Astrocyte (in vitro differentiated cells and primary cell): Measurements from ENCODE around the gene PTX4. TPM values are rescaled to one million over a fixed set of nuclear protein-coding genes. Genes with fewer than 3 reads are reported as not detected.

Experiments
- DNase-seq: peaks from one replicate; pipeline ENCODE4 v3.0.0-alpha.2; 2010; ENCODE audit warnings: low read depth
- FAIRE-seq: peaks from 2 replicates; lab custom pipeline; 2011; peaks lifted over from hg19 to GRCh38; lab: Jason Lieb, UNC
- H2AFZ ChIP-seq: 2 replicates; pipeline ENCODE4 v1.6.0; 2012; ENCODE audit warnings: low read depth, low read length, inconsistent platforms
- H3K27ac ChIP-seq: 2 replicates; pipeline ENCODE4 v1.5.1; 2011; ENCODE audit warnings: low read depth, low read length, inconsistent platforms
- H3K27me3 ChIP-seq: 2 replicates; pipeline ENCODE4 v1.6.0; 2011; ENCODE audit warnings: low read length, inconsistent platforms; ENCODE audit not compliant: insufficient read depth
- H3K36me3 ChIP-seq: 2 replicates; pipeline ENCODE4 v1.5.1; 2011; ENCODE audit warnings: low read length, inconsistent platforms; ENCODE audit not compliant: insufficient read depth
- H3K4me1 ChIP-seq: 2 replicates; pipeline ENCODE4 v1.5.1; 2011; ENCODE audit warnings: low read length, inconsistent platforms; ENCODE audit not compliant: insufficient read depth
- H3K4me2 ChIP-seq: 2 replicates; pipeline ENCODE4 v1.6.0; 2012; ENCODE audit warnings: low read length, inconsistent platforms
- H3K4me3 ChIP-seq: 2 replicates; pipeline ENCODE4 v1.5.1; 2011; ENCODE audit warnings: low read depth, mild to moderate bottlenecking, low read length, inconsistent platforms; ENCODE audit not compliant: insufficient read depth
- H3K79me2 ChIP-seq: 2 replicates; pipeline ENCODE4 v1.6.0; 2012; ENCODE audit warnings: mild to moderate bottlenecking, low read length, inconsistent platforms; ENCODE audit not compliant: insufficient read depth
- H3K9ac ChIP-seq: 2 replicates; pipeline ENCODE4 v1.6.0; 2012; ENCODE audit warnings: mild to moderate bottlenecking, low read length, inconsistent platforms
- H3K9me3 ChIP-seq: 2 replicates; pipeline ENCODE4 v1.5.1; 2012; ENCODE audit warnings: low read depth, mild to moderate bottlenecking, low read length, inconsistent platforms; ENCODE audit not compliant: insufficient read depth
- H4K20me1 ChIP-seq: 2 replicates; pipeline ENCODE4 v1.6.0; 2012; ENCODE audit warnings: low read length, inconsistent platforms; ENCODE audit not compliant: insufficient read depth
- H3K27ac Mint-ChIP-seq: one replicate; pipeline ENCODE4 v1.8.0; 2021; ENCODE audit warnings: mild to moderate bottlenecking, mixed read lengths; ENCODE audit not compliant: unreplicated experiment
- H3K27me3 Mint-ChIP-seq: one replicate; pipeline ENCODE4 v1.8.0; 2021; ENCODE audit warnings: low read depth, mixed read lengths; ENCODE audit not compliant: unreplicated experiment
- H3K36me3 Mint-ChIP-seq: one replicate; pipeline ENCODE4 v1.8.0; 2021; ENCODE audit warnings: low read depth, mixed read lengths; ENCODE audit not compliant: unreplicated experiment
- H3K4me1 Mint-ChIP-seq: one replicate; pipeline ENCODE4 v1.8.0; 2021; ENCODE audit warnings: low read depth, mixed read lengths; ENCODE audit not compliant: unreplicated experiment
- H3K4me3 Mint-ChIP-seq: one replicate; pipeline ENCODE4 v1.8.0; 2021; ENCODE audit warnings: mild to moderate bottlenecking, moderate library complexity, mixed read lengths; ENCODE audit not compliant: unreplicated experiment
- H3K9me3 Mint-ChIP-seq: one replicate; pipeline ENCODE4 v1.8.0; 2021; ENCODE audit warnings: mild to moderate bottlenecking, mixed read lengths; ENCODE audit not compliant: unreplicated experiment
- EZH2 ChIP-seq: IDR thresholded peaks from 2 replicates; pipeline ENCODE4 v1.6.1; 2012; ENCODE audit warnings: mild to moderate bottlenecking, low read length, inconsistent platforms; ENCODE audit not compliant: insufficient read depth
- total RNA-seq: library from RNA; stranded (reverse); gene quantifications from 2 replicates; pipeline ENCODE4 v1.2.1, GENCODE V29; 2021
- TF ChIP-seq, protein P1 (sequence below): IDR thresholded peaks from 2 replicates; pipeline ENCODE4 v1.5.1; 2011; ENCODE audit warnings: low read depth, mild to moderate bottlenecking, inconsistent platforms, low read length, moderate library complexity; ENCODE audit not compliant: insufficient read depth

Gene PTX4
- total RNA-seq, 1 donor from 2014 or later = not detected

DNA sequence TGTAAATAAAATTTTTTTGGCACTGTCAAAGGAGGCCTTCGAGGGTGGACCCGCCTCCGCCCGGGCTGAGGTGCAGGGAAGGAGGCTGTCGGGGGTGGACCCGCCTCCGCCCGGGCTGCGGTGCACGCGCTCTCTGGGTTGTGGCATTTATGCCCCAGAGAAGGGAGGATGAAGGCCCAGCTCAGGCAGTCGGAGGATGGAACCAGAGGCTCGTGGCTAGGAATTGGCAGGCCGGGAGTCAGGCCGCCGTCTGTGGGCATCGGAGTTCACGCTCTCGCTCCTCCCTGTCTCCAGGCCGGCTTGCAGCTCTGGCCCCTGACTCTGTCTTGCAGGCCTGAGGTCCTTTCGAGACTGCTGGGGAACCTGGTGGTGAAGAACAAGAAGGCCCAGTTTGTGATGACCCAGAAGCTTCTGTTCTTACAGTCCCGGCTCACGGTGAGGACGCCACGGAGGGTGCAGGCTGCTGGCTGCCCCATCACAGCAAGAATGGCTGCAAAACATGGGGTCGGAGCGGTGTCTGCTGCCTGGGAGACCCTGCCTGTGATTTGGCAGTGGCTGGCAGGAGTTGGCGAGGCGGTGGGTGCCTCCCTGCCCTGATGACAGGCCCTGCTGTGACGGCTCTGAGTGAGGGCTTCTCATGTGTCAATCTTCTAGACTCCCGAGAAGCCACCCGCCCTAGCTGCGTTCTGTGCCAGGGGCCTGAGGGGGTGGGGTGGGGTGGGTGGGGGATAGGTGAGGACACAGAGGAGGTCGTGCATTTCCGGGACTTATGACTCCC, 10.3 kb upstream of the PTX4 start:
- H3K9me3 ChIP-seq = no peaks in the 10 kb centered on the region
- no peak for DNase-seq
- H3K27ac Mint-ChIP-seq = no peak overlapping the region
- H3K36me3 ChIP-seq = peaks cover 2% of the 10 kb centered on the region
- TF ChIP-seq, protein P1, sequence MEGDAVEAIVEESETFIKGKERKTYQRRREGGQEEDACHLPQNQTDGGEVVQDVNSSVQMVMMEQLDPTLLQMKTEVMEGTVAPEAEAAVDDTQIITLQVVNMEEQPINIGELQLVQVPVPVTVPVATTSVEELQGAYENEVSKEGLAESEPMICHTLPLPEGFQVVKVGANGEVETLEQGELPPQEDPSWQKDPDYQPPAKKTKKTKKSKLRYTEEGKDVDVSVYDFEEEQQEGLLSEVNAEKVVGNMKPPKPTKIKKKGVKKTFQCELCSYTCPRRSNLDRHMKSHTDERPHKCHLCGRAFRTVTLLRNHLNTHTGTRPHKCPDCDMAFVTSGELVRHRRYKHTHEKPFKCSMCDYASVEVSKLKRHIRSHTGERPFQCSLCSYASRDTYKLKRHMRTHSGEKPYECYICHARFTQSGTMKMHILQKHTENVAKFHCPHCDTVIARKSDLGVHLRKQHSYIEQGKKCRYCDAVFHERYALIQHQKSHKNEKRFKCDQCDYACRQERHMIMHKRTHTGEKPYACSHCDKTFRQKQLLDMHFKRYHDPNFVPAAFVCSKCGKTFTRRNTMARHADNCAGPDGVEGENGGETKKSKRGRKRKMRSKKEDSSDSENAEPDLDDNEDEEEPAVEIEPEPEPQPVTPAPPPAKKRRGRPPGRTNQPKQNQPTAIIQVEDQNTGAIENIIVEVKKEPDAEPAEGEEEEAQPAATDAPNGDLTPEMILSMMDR = no peak
- no peak for TF ChIP-seq EZH2
- H3K27me3 Mint-ChIP-seq = no peaks in the 10 kb centered on the region
- no peak for FAIRE-seq
- peaks cover 8% of the 10 kb centered on the region for H3K4me1 ChIP-seq
- peaks cover 23% of the 10 kb centered on the region for H3K79me2 ChIP-seq
- H3K27me3 ChIP-seq = no peaks in the 10 kb centered on the region
- H3K4me2 ChIP-seq = no peak overlapping the region
- H3K9ac ChIP-seq = no peak overlapping the region
- H3K9me3 Mint-ChIP-seq = no peaks in the 10 kb centered on the region
- H4K20me1 ChIP-seq = peaks cover 9% of the 10 kb centered on the region
- no peak overlapping the region for H3K27ac ChIP-seq
- H2AFZ ChIP-seq = no peak overlapping the region
- no peaks in the 10 kb centered on the region for H3K4me1 Mint-ChIP-seq
- H3K4me3 ChIP-seq = no peak overlapping the region
- peaks cover 14% of the 10 kb centered on the region for H3K36me3 Mint-ChIP-seq
- no peak overlapping the region for H3K4me3 Mint-ChIP-seq

DNA sequence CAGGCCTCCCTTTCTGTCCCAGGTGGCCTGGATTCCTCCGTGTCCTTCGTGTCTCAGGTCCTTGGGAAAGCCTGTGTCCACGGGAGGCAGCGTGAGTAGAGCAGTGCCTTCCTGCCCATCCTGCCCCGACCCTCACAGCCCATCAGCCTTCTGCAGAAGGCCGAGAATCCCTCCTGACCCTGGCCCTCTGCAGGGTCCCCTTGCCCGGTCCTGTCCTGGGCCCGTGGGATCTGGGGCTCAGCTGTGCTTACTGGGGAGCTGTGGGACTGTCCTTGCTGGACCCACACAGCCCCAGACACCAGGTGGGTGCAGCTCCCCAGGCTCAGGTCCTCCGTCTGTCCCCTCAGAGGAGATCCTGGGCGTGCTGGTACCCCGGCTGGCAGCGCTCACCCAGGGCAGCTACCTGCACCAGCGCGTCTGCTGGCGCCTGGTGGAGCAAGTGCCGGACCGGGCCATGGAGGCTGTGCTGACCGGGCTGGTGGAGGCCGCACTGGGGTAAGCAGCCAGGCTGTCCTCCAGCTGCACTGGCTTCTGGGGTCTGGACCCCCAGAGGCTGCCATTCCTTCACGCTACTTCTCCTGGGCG, 8.4 kb upstream of the PTX4 start:
- FAIRE-seq = no peak
- no peak overlapping the region for H3K4me2 ChIP-seq
- H3K36me3 ChIP-seq = peaks cover 2% of the 10 kb centered on the region
- Mint-ChIP-seq H3K27me3 (no peaks in the 10 kb centered on the region), H3K9me3 (no peaks in the 10 kb centered on the region), H3K36me3 (peaks cover 5% of the 10 kb centered on the region), H3K4me1 (peaks cover 6% of the 10 kb centered on the region), H3K27ac (no peak overlapping the region), H3K4me3 (no peak overlapping the region)
- H3K4me3 ChIP-seq = no peak overlapping the region
- no peak for DNase-seq
- H3K9ac ChIP-seq = no peak overlapping the region
- H3K27me3 ChIP-seq = no peaks in the 10 kb centered on the region
- H3K27ac ChIP-seq = no peak overlapping the region
- H3K4me1 ChIP-seq = peaks cover 15% of the 10 kb centered on the region
- H4K20me1 ChIP-seq = peaks cover 13% of the 10 kb centered on the region
- H3K9me3 ChIP-seq = no peaks in the 10 kb centered on the region
- TF ChIP-seq, protein P1 = no peak
- TF ChIP-seq EZH2 = no peak
- H3K79me2 ChIP-seq = peaks cover 29% of the 10 kb centered on the region
- H2AFZ ChIP-seq = no peak overlapping the region

DNA sequence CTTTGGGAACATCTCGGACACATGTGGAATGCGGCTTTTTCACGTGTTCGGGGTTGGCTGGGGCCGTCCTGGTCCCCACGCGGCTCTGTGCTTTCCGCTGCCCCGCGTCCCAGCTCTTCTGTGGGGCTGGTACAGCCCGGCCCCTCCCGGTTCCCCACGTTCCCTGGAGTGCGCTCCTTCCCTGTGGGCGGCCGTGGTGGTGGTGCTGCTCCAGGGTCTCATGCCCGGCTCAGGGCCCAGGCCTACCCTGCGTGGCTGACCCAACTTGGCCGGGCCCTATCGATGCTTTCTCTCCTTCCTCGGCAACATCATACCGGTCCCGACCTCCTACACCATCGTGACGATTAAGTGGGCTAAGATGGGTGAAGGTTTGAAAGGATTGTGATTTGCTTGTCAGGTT, 7.7 kb upstream of the PTX4 start:
- Histone ChIP-seq H3K4me3 (no peak overlapping the region), H2AFZ (no peak overlapping the region), H3K4me2 (no peak overlapping the region), H3K79me2 (peaks cover 29% of the 10 kb centered on the region), H3K9ac (no peak overlapping the region), H3K9me3 (no peaks in the 10 kb centered on the region), H3K36me3 (peaks cover 2% of the 10 kb centered on the region), H3K27ac (no peak overlapping the region), H4K20me1 (peaks cover 13% of the 10 kb centered on the region), H3K27me3 (no peaks in the 10 kb centered on the region), H3K4me1 (peaks cover 15% of the 10 kb centered on the region)
- FAIRE-seq (no peak), DNase-seq (no peak)
- Mint-ChIP-seq H3K27me3 (peaks cover under 1% of the 10 kb centered on the region), H3K4me1 (peaks cover 6% of the 10 kb centered on the region), H3K27ac (no peak overlapping the region), H3K9me3 (no peaks in the 10 kb centered on the region), H3K4me3 (no peak overlapping the region), H3K36me3 (peaks cover 5% of the 10 kb centered on the region)
- TF ChIP-seq, protein P1 = no peak
- no peak for TF ChIP-seq EZH2
